Activated T-cell treated with anti-CD3 and anti-CD28 coated beads, Interleukin-2, amount 50 U/mL, for 24 hours (primary cell): ENCODE data around the gene RPE.
A peak's percentile ranks its signal among the peaks of the same experiment; 100 is the strongest.

ENCODE experiments used
- DNase-seq: peaks from one replicate; pipeline ENCODE4 v3.0.0-alpha.2; 2020
- H3K27ac Mint-ChIP-seq: 2 replicates; pipeline ENCODE4 v1.8.0; 2020; ENCODE audit warnings: mild to moderate bottlenecking, mixed read lengths
- H3K27me3 Mint-ChIP-seq: 2 replicates; pipeline ENCODE4 v1.8.0; 2020; ENCODE audit warnings: mixed read lengths
- H3K36me3 Mint-ChIP-seq: 2 replicates; pipeline ENCODE4 v1.8.0; 2020; ENCODE audit warnings: low read depth, mixed read lengths
- H3K4me1 Mint-ChIP-seq: 2 replicates; pipeline ENCODE4 v1.8.0; 2020; ENCODE audit warnings: low read depth, mixed read lengths
- H3K4me3 Mint-ChIP-seq: 2 replicates; pipeline ENCODE4 v1.8.0; 2020; ENCODE audit warnings: mild to moderate bottlenecking, moderate library complexity, mixed read lengths
- H3K9me3 Mint-ChIP-seq: 2 replicates; pipeline ENCODE4 v1.8.0; 2020; ENCODE audit warnings: mixed read lengths

RPE gene

DNA sequence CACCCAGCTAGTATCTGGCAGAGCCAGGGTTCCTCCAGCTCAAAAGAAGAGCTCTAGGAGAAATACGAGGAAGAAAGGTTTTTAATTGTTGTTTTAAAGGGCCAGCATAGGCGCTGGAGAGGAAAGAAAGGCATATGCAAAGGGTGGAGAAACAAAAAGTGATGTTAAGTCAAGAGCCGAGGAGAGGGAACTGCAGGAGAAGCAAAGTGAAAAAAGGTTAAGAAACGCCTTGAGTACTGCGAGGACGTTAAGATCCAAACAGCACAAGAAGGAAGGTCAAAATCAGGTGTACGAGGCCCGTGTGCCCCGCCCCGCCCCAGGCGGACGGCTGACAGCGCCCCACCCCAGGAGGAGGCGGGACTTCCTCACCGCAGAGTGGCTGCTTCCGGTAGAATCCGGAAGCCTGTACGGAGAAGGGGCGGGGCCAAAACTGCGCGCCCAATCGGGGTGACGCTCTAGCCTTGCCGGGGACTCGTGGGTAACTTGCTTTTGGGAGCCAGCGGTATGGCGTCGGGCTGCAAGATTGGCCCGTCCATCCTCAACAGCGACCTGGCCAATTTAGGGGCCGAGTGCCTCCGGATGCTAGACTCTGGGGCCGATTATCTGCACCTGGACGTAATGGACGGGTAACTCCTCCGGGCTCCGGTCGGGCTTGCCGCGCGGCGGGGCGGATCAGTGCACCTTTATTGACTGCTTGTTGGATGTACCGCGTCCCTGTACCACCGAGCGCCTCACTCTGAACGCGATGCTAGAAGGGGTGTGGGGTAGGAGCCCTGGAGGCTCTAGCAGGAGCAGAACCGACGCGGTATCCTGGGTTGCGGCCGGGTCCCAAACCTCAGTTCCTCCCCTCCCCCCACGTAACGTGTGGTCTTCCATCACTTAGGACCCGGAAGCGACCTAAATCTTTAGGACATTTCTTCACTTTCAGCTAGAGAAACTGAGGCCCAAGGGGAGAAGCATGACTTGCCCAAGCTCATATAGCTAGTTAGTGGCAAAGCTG is at the start of gene RPE:
TSS of gene RPE (plus strand) at position 481 of the 1,000 bp plus-strand sequence. CDS start at position 505, 24 bp downstream.
- H3K27ac Mint-ChIP-seq = peak within 1 kb of the TSS; percentile 94
- H3K4me1 Mint-ChIP-seq = peaks cover 62% of the 10 kb centered on the region
- peaks cover 49% of the 10 kb centered on the region for H3K36me3 Mint-ChIP-seq
- no peaks in the 10 kb centered on the region for H3K9me3 Mint-ChIP-seq
- H3K27me3 Mint-ChIP-seq = no peaks in the 10 kb centered on the region
- peak within 1 kb of the TSS; percentile 97 for H3K4me3 Mint-ChIP-seq
- peak; percentile 99 for DNase-seq

DNA sequence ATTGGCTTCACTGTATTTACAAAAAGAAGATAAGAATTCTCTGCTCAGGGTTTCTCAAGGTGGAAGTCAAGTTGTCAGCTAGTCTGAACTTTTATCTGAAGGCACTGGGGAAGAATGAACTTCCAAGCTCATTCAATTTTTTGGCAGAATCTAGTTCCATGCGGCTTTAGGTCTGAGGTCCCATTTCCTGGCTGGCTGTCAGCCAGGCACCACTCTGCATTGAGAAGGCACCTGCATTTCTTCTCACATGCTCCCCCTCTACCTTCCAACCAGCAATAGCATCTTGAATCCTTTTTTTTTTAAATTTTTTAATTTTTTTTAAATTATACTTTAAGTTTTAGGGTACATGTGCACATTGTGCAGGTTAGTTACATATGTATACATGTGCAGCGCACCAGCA is 46.2 kb upstream of the RPE start:
- Mint-ChIP-seq H3K27ac (no peak overlapping the region), H3K9me3 (no peaks in the 10 kb centered on the region), H3K36me3 (no peaks in the 10 kb centered on the region), H3K27me3 (peaks cover 27% of the 10 kb centered on the region), H3K4me3 (no peak overlapping the region), H3K4me1 (no peaks in the 10 kb centered on the region)
- DNase-seq = no peak

DNA sequence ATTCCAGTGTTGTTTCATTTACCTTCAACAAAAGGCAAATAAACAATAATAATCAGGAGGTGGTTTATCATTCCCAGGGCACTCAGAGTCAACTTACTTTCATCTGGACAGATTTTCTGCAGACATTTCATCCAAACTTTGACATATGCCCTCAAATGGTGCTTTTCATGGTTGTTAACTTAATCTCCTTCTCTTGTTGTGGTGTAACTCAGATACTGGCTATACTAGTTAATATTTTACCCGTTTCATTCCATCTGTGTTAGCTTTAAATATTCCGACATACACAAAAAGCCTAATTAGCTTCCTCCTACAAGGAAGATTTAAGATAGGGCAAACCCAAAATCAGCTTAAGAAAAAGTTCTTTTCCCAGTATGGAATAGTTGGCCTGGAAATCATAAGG is 44.4 kb upstream of the RPE start:
- no peak overlapping the region for H3K4me3 Mint-ChIP-seq
- H3K36me3 Mint-ChIP-seq = no peaks in the 10 kb centered on the region
- peaks cover 10% of the 10 kb centered on the region for H3K27me3 Mint-ChIP-seq
- no peaks in the 10 kb centered on the region for H3K4me1 Mint-ChIP-seq
- no peaks in the 10 kb centered on the region for H3K9me3 Mint-ChIP-seq
- no peak for DNase-seq
- H3K27ac Mint-ChIP-seq = no peak overlapping the region

DNA sequence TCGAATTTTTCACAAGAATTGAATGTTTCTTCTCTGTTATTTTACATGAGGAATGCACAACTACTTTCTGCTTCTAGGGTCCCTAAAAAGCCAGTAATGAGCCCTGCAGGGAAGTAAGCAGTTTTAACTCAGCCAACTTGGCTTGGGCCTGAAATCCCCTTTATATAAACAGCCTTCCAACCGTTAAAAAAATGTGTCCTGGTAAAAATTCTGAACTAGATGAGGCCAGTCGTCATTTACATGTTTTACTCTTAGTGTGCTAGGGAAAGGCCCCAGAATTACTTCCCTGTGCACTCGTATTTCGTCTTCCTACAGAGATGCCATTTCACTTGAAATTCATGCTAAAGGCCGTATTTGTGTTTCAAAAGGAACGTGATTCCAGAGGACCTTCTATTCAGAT is 42.4 kb upstream of the RPE start:
- no peaks in the 10 kb centered on the region for H3K4me1 Mint-ChIP-seq
- no peak for DNase-seq
- H3K4me3 Mint-ChIP-seq = no peak overlapping the region
- peaks cover 1% of the 10 kb centered on the region for H3K27me3 Mint-ChIP-seq
- no peaks in the 10 kb centered on the region for H3K36me3 Mint-ChIP-seq
- H3K9me3 Mint-ChIP-seq = no peaks in the 10 kb centered on the region
- H3K27ac Mint-ChIP-seq = no peak overlapping the region

DNA sequence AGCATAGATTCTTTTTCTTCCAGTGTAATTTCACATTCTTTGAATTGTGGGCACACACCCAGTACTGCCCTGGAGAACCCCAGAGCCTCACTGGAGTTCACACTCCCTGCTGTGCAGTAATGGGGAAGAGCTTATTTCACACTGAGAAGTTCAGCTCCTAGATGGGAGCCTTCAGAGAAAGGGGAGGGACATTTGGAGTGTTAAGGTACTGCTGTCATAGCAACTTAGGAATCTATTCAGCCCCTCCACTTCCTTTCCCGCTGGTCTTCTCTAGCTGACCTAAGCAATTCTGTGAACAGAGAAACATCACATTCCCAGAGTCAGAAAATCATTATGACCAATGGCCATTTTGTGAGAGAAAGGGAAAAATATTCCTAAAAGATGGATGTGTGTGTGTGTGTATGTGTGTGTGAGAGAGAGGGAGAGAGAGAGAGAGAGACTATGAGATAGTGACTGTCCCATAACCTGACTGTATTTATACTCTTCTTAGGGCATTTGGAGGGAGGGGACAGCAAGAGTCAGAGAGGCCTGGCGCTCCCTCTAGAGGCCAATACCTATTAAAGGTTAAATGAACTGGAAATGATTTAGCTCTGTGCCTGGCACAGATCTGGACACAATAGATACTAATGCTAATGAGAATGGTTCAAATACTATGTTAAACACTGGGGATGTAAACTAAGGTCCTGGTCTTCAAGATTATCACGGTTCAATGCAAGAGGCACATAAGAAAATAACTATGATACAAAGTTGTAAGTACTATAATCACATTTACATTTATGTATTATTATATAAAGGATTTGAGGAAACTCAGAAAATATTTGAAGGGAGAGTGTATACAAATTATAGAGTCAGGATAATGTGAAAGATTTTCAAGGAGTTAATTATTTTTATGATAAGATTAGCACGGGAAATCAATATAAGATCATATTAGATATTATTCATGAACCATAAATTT is 41.5 kb upstream of the RPE start:
- Mint-ChIP-seq H3K4me1 (no peaks in the 10 kb centered on the region), H3K9me3 (no peaks in the 10 kb centered on the region), H3K27me3 (peaks cover 2% of the 10 kb centered on the region), H3K36me3 (no peaks in the 10 kb centered on the region), H3K4me3 (no peak overlapping the region), H3K27ac (no peak overlapping the region)
- DNase-seq = no peak

DNA sequence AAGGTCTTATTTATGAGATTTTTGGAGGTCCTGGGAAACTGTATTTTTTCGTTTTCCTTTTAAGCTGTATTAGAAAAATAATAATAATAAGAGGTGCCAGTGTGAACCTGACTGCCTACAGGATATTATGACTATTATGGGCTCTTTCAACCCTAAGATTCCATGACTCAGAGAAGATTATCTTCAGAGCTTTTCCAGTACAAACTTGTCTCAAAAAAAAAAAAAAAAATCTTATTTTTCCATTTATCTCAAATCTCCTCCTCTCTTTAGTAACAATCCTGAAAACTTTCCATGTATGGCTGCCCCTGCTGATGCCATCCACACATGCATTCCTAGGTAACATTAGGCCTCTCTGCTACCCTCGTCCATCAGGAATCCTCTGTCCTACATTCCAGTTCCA is 36.7 kb upstream of the RPE start:
- H3K4me3 Mint-ChIP-seq = no peak overlapping the region
- H3K4me1 Mint-ChIP-seq = no peaks in the 10 kb centered on the region
- H3K27ac Mint-ChIP-seq = no peak overlapping the region
- DNase-seq = no peak
- H3K27me3 Mint-ChIP-seq = peaks cover 2% of the 10 kb centered on the region
- no peaks in the 10 kb centered on the region for H3K36me3 Mint-ChIP-seq
- H3K9me3 Mint-ChIP-seq = no peaks in the 10 kb centered on the region

DNA sequence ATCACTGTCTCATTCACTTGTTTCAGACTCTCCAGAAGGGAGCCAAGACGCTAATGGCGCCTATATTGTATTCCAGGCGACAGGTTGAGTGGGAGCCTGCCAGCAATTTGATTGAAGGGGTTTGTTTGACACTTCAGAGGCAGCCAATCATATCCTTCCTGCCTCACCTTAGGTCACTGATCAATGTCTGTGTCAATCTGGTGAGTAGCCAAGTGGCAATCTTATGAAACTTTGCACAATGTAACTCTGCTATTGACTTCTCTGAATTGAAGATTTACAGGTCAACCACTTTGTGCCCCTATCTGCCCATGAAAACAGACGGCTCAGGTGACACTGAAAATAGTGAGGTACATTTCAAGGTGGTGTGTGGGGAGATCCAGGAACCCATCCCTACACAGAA is 32.7 kb upstream of the RPE start:
- Mint-ChIP-seq H3K27me3 (peaks cover 13% of the 10 kb centered on the region), H3K4me1 (no peaks in the 10 kb centered on the region), H3K4me3 (no peak overlapping the region), H3K36me3 (no peaks in the 10 kb centered on the region), H3K9me3 (no peaks in the 10 kb centered on the region), H3K27ac (no peak overlapping the region)
- no peak for DNase-seq

DNA sequence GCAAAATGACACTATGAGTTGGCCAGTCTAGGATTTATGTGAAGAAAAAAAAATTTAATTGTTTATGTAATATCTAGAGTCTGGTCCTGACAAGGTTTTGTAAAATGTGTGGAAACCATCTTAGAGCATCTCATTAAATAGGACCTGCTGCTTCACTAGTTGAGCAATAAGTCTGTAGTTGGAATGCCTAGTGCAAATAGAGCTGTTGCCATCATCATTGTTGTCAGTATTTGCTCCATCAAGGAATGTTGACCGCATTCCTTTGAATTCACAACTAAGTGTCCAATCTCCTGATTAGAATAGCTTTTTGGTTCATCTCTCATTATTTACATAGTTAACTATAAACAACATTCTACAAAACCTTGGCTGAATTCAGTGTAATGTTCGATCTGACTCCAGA is 32.2 kb upstream of the RPE start:
- no peaks in the 10 kb centered on the region for H3K4me1 Mint-ChIP-seq
- no peak overlapping the region for H3K27ac Mint-ChIP-seq
- no peak overlapping the region for H3K4me3 Mint-ChIP-seq
- H3K36me3 Mint-ChIP-seq = no peaks in the 10 kb centered on the region
- no peak for DNase-seq
- peaks cover 13% of the 10 kb centered on the region for H3K27me3 Mint-ChIP-seq
- H3K9me3 Mint-ChIP-seq = no peaks in the 10 kb centered on the region

DNA sequence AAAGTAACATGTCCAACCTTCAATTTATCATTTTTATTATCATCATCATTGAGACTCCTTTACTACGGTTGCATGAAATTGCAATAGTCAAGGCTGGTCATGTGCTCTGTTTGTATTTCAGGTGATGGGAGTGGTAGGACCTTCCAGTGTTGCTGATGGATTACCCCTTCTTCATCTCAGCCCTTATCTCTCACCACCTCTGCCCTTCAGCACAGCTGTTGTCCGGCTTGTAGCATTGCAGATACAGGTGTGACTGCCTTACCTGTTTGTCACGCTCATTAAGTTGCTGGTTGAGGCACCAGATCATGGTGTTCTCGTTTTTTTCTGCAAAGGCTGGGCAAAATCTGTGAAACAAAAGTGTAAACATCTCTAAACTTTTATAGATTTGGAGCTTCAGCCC is 31.7 kb upstream of the RPE start:
- Mint-ChIP-seq H3K4me1 (no peaks in the 10 kb centered on the region), H3K9me3 (no peaks in the 10 kb centered on the region), H3K27ac (no peak overlapping the region), H3K36me3 (no peaks in the 10 kb centered on the region), H3K4me3 (no peak overlapping the region), H3K27me3 (peaks cover 13% of the 10 kb centered on the region)
- no peak for DNase-seq

DNA sequence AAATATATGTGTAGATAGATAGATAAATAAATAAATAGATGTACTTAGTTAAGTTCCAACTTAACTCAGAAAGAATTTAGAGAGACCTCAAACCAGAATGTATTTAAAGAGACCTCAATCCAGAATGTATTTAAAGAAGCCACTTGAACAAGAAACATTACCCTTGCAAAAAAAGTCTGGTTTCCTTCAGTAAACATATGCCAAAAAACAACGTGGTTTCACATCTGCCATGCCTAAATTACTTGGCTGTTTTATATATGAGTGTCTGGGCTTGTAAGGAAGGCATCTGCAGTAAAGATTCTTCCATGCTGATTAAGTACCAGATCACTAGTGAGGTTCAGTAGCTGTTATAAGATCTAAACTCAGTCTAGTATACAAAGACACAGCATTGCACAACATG is 29.1 kb upstream of the RPE start:
- Mint-ChIP-seq H3K4me3 (no peak overlapping the region), H3K27me3 (peaks cover 11% of the 10 kb centered on the region), H3K4me1 (no peaks in the 10 kb centered on the region), H3K36me3 (no peaks in the 10 kb centered on the region), H3K9me3 (no peaks in the 10 kb centered on the region), H3K27ac (no peak overlapping the region)
- no peak for DNase-seq

DNA sequence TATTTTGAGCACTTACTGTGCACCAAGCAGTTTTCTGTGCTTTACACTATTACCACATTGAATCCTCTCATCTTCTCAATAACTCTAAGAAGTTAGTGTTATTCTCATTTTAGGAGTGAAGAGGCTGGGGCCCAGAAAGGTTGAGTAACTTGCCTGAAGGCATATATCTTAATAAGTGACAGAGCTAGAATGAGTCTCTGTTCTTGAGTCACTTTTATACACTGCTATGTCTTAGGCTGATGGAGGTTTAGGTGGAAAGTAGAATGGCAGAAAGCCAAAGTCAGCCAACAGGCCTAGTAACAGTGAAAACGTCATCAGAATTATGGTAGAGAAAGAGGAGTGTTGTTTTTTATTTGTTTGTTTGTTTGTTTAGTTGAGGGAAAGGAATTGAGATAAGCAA is 27.9 kb upstream of the RPE start:
- Mint-ChIP-seq H3K27me3 (peaks cover 11% of the 10 kb centered on the region), H3K27ac (no peak overlapping the region), H3K36me3 (no peaks in the 10 kb centered on the region), H3K4me3 (no peak overlapping the region), H3K4me1 (no peaks in the 10 kb centered on the region), H3K9me3 (no peaks in the 10 kb centered on the region)
- no peak for DNase-seq

DNA sequence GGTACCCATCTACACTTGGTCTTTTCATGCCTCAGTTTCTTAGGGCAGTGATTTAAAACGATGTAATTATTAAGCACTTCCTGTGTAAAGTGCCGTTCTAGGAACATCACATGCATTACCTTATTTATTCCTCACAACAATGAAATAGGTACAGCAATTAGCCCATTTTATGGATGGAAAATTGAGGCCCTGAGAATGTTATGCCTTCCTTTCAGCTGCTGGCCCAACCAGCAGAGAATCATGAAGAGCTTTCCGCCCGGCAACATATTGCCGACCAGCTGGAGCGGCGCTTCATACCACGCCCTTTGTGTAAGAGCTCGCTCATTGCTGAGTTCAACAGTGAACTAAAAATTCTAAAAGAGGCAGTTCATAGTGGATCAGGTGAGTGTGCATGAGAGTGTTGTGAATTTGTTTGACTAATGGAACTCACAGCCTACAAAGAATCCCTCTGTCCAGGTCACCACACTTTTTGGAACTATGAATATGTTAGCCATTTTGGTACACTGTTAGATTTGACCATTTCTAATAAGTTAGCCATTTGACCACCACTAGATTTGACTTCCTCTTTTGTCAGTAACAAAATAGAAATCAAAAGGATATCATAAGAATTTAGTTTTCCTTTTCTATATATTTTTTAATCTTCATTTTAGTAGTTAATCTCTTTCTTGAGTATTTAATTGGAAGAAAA is 25.6 kb upstream of the RPE start:
- H3K36me3 Mint-ChIP-seq = no peaks in the 10 kb centered on the region
- no peak overlapping the region for H3K27ac Mint-ChIP-seq
- no peak for DNase-seq
- no peak overlapping the region for H3K4me3 Mint-ChIP-seq
- H3K9me3 Mint-ChIP-seq = no peaks in the 10 kb centered on the region
- H3K27me3 Mint-ChIP-seq = peaks cover 11% of the 10 kb centered on the region
- no peaks in the 10 kb centered on the region for H3K4me1 Mint-ChIP-seq

DNA sequence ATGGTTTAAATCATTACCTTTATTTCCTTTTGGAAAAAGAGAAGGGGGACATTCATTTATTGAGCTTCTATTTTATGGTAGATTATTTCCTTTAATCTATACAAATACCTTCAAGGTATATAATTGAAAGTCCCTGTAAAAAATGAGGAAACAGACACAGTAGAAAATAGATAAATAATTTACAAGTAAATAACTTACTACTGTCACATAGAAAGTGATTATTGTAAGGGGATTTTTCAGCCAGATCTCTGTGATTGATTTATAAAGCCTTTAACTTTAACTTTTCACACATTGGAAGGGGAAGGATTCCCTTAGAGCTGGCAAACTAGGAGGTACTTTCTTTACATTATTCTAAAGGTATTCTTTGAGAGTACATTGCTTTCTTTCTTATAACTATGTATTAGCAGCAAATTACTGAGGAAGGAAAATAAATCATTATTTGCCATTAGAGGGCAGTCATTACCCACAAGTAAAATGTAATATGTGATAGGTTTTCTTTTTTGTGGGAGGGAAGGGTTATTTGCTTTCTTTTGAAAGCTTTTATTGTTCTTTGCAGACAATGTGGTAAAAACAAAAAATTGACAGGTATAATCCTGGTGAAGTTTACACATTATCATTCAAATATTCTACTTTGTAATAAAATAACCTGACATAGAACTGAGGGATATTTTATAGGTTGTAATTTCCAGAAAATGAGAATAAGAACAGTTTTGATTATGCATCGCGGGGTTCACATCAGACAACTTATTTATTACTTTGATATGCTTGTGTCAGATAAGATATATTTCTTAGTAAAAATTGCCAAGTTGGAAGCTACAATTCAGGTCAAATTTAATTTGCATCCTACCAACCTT is 24.8 kb upstream of the RPE start:
- H3K9me3 Mint-ChIP-seq = no peaks in the 10 kb centered on the region

More for the DNA sequence above, 24.8 kb upstream of the RPE start:
- no peak for DNase-seq
- H3K4me3 Mint-ChIP-seq = no peak overlapping the region
- H3K36me3 Mint-ChIP-seq = no peaks in the 10 kb centered on the region
- peaks cover 4% of the 10 kb centered on the region for H3K27me3 Mint-ChIP-seq
- no peak overlapping the region for H3K27ac Mint-ChIP-seq
- H3K4me1 Mint-ChIP-seq = no peaks in the 10 kb centered on the region
